NCI-H1417 treated with DMSO at 0.1 percent for 48 hours (cell line): Measurements from ENCODE around the gene RALGPS2.

ENCODE experiments used
- DNase-seq: peaks from one replicate; lab custom pipeline; 2025; lab: John Stamatoyannopoulos, UW

RALGPS2 gene

DNA sequence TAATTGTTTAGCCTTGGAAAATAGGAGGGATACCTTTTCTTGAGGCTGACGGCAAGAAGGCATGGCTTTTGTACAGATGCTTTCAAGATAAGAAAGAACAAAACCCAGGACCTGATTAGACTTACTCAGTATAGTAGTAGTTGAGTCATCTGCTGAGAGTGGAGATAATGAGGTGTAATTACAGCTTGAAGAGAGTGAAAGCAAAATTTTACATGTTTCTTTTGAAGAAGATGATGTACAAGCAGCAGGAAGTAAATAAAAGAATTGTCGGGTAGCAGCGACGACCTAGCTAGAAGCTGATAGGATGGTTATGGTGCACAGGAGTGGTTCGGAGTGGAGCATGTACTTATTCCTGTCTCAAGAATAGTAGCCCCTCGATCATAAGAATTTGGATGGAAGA is 139.3 kb downstream of the RALGPS2 start:
- no peak for DNase-seq

DNA sequence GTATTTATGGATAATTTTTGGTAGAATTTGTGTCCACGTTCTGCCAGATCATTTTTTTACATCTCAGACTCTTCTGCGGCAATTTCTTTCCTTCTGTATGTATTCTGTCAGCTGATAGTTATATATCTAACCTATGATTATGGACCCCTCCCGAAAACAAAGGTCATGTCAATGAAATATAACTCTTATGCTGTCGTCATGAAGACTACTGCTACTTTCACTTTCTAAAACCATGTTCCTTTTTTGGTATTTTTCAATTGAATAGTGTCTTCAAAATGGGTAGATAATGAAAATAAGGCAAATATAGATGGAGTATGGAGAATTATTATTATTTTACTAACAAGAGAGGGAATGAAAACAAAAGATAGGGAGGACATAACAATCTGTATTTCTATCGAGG is 142.6 kb downstream of the RALGPS2 start:
- DNase-seq, result no peak

DNA sequence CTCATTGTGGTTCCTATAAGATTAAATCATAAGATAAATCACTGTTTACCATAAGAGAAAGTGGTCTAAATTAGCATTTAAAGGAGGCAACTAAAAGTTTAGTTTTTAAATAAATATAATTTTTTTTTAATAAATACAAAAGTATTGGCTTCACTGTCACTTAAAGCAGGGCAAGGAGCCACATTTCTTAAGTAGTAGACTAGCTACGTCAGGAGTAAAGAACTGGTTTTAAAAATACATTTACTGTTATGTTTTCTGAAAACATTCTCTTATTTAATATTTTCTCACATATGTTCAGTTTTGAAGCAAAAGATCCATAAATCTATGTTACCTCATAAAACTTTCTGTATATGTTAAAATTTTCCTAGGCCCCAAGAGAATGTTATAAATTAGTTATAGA is 143.7 kb downstream of the RALGPS2 start:
- DNase-seq, result no peak

DNA sequence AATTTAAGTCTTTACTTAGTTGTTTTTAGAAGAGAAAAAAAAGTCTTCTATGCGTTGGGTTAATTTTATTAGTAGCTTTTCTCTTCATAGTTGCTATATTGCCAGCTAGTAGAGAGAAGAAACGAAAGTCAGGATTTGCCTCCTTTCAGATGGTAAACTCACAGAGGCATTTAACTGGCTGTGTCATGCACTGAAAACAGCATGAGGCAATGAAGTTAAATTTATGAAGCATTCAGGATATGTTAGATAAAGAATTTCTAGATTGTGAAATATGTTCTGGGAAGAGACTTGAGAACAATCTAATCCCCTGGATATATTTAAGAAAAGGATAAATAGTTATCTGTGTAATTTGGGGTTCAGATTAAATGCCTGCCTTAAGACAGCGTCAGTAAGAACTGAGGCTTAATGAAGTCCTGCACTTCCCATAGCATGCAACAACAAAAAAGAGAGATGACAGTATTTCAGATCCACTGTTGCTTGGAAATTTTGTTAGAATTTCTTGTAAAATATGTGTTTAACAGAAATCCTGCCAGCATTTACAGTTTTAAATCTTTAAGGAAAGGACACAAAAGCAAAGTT is 144.2 kb downstream of the RALGPS2 start:
- no peak for DNase-seq

DNA sequence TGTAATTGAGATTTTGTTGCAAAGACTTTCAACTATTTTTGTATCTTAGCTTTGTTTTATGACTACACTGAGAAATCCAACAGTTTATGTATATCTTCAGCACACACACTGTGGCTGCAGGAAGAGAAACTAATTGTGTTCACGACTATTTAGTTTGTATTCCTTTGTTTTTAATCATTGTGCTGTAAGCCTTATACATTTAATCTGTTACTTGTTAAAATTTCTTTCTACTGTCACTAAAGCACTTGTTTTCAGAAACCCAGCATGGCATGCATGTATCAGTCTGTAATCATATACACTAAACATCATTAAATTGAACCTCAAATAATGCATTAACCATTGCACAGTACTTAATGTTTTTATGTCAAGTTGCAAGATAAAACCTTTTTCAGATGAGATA is 145.2 kb downstream of the RALGPS2 start:
- DNase-seq, result no peak

DNA sequence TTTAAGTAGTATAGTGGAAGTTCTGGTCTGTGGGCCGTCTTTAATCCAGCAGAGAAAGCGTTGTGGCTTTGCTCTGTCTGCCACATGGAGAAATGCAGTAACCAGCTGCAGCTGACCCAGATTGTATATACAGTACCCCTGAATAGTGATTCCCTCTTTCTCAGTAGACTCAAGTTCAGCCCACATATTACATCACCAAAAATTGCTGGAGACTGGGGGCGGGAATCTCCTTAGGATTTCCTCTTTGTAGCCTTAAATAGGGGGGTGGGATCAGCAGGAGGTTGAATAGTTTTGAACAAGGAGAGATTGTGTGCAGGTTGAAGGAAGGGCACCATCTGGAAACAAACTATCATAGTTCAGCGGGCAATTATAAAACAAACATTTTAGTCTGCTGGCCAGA is 145.9 kb downstream of the RALGPS2 start, which contains the start of gene ANGPTL1:
TSS of gene ANGPTL1 (minus strand) at position 134 of the 400 bp plus-strand sequence. CDS start 5,301 bp downstream, outside the sequence.
- no peak for DNase-seq

DNA sequence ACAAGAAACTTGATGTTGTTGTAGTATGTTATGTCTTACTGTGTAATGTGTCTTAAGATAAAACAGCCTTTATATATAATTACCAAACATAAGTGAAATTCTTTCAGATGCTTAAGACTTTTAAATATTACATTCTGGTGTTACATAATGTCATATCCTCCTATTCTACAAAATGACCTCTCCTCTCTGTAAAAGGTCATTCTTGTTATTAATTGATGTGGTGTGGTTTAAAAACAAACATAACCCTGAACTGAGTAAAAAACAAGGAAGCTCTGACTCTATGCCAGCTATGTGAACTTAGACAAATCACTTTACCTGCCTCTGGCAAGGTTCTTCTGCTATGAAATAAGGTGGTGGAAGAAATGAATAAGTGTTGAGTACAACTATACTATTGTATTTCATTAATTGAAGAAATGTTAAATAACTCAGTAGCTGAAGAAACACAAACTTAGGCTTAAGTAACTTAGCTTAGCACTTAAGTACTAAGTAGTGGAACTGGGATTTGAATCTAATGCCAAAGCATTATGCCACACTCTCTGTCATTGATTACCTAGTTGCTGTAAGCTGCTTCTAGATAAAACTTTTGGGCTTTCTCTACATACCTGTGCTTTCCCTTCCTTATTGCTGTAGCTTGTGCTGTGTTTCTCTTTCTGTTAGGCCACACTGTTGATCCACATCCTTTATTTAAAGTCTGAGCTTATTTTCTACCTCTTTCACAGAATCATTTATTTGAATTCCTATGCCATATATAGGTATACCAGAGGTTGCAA is 146.7 kb downstream of the RALGPS2 start:
- DNase-seq, result no peak

DNA sequence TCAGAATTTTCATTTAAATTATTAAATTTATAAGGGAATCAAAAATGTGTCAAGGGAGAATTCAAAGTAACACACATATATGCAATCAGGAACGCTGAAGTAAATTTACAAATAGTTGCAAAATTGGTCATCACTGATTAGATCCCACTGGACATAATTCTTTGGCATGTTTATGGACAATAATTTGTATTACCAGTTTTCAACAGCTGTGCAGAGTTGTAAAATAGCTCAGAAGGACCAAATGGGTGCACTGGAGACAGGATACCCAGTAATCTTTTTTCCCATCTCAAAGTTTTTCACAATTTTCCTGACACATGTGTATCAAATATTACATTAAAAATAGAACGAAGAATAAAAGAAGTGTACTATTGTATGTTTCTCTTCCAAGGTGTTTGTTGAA is 149.9 kb downstream of the RALGPS2 start:
- DNase-seq, result no peak

DNA sequence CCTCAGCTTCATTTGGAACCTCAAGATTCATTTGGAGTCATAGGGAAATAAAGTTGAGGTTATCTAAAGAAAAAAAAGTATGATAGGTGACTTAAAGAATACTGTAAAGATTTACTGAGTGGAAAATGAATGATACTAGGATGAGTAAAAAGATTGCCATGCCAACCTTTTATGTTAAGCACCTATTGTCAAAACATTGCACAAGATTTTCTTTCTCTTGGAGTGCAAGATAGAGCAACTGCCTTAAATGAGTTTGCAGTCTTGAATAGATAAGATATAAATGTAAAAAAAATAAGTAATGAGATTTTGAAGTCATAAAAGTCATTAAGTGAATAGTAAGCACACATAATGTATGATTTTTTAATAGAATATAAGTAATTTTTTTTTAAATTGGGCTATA is 150.9 kb downstream of the RALGPS2 start:
- DNase-seq, result no peak

DNA sequence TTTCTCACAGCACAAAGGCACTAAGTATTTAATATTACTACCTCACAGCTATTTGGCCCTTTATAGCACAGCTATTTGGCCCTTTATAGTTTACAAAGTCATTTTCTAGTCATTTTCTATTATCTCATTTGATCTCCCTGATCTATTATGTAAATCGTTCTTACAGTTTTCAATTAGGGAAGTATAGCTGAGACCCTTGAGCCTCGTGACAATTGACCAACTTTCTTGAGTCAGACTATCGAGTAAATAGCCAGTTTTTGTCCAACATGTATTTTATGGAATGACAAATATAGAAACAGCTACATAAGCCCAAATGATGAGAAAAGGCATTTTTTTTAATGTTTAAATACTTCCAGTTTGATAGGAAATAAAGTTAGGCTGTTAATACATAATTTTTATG is 152.9 kb downstream of the RALGPS2 start:
- DNase-seq, result no peak

DNA sequence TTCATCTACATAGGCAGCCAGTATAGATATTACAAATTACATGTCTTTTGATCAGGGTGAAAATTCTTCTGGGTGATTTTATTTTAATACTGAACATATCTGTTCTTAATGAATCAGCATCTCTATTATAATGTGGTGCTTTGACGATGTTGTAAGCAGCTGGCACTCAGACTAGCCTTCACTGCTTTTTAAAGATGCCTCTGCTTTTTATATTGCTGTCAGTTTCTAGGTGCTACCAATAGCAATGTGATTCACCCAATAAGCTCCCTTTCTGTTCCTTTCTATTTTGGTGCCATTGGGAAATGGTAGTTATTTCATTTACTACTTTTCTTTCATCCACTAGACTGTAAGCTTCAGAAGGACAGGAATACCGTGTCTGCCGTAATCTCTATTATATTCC is 156.9 kb downstream of the RALGPS2 start:
- no peak for DNase-seq

DNA sequence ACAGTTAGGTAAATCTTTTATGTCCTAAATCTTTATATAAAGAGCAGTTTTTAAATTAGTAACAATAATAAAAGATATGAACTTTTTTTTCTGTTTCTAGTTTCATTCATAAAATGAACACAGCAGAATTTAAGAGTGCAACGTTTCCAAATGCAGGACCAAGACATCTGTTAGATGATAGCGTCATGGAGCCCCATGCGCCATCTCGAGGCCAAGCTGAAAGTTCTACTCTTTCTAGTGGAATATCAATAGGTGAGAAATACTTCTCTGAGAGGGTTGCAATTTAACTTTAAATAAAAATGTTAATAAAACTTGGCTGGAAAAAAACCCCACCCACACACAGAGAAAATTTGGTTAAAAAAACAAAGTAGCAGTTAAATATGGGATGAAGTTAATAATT is 160.8 kb downstream of the RALGPS2 start:
- DNase-seq, result no peak

DNA sequence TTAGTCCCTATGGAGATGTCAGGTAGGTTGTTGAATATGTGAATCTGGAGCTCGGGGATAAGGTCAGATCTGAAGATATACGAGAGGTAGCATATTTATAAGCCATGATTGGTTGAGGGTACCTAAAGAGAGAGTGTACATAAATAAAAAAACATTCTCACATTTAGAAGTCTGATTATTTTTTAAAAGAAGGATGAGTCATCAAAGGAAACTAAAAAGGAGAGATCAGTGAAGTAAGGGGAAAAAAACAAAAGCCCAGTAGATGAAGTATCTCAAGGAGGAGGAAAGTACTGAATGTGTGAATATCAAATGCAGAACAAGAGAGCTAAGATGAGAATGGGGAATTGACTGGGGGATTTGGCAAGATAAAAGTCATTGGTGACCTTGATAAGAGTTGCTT is 161.5 kb downstream of the RALGPS2 start:
- DNase-seq, result no peak

DNA sequence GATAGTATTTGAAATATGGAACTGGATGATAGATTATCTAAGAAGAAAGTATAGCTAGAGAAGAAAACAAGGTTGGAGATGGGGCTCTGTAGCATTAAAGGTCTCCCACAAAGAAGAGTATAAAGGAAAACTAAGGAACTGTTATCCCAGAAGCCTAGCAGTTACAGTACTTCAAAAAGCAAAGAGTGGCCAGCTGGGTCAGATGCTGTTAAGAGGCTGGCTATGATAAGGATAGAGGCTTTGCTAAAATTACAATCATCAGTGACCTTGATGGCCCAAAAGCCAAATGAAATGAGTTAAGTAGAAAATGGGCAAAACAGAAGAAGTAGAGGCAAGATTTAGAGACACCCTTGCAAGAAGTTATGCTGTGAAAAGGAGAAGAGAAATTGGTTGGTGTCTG is 170.9 kb downstream of the RALGPS2 start:
- DNase-seq, result no peak

DNA sequence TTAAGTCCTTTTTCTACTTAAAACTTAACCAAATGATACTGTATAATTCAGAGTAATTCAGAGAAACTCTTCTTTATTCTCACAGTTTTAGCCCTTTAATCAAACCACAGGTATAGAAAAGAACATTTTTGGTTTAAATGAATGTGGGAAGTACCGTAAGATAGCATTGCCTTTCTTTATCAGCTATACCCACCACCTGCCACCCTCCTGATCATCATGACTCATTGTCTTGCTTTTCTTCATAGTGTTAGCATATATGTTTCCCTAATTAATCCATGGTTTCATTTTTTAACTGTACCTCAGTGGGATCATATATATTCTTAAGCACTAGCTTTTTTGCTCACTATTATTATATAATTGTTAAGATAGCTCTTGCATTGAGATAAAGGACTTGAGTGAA is 173.4 kb downstream of the RALGPS2 start:
- no peak for DNase-seq

DNA sequence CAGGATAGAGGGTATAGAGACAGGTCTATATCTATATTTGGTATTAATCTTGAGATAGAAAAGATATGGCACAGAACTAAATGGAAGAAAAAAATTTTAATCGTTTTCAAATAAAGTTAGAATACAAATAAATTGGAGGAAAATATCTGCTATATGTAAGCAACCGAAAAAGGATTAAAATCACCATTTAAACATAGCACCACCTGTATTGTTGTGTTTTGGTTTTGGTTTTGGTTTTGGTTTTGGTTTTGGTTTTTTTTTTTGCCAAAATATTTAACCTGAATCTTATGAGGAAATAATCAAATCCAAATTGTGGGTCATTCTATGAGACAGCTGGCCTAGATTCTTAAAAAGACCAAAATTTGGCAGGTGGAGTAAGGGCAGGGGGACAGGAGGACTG is 174.4 kb downstream of the RALGPS2 start:
- no peak for DNase-seq

DNA sequence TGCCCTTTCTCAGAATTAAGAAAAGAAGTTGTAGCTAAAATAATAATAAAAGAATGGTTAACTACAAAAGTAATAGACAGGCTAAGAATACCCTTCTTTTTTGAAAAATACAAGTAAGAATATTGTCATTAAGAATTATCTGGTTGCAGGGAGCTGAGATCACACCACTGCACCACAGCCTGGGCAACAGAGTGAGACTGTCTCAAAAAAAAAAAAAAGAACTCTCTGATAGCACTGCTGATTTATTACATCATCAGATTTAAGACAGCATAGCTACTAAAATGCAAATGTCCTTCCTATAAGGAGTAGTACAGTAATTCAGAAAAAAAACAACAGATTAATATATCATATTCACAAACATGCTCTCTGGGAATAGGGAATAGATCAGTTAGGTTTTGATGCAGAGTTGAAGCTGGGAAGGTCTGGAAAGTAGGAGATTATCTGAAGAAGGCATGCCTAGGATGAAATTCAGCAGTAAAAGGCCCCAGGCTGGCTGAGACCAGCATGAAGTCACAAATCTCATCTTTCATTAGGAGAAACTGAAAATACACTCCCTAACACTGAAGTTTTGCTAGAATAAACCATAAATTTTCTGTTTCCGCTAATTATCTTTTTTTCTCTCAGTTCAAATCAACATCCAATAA is 176.6 kb downstream of the RALGPS2 start:
- no peak for DNase-seq

DNA sequence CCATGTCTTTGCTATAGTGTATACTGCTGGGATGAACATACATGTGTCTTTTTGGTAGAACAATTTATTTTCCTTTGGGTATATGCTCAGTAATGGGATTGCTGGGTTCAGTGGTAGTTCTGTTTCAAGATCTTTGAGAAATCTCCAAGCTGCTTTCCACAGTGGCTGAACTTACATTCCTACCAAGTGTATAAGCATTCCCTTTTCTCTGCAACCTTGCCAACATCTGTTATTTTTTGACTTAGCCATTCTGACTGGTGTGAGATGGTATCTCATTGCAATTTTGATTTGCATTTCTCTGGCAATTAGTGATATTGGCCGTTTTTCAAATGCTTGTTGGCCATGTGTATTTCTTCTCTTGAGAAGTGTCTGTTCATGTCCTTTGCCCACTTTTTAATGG is 183.3 kb downstream of the RALGPS2 start:
- no peak for DNase-seq

DNA sequence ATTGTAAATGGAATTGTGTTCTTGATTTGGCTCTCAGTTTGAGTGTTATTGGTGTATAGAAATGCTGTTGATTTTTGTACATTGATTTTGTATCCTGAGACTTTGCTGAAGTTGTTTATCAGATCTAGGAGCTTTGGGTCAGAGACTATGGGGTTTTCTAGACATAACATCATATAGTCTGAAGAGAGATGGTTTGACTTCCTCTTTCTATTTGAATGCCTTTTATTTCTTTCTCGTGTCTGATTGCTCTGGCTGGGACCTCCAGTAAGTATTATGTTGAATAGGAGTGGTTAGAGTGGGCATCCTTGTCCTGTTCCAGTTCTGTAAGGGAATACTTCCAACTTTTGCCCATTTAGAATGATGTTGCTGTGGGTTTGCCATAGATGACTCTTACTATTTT is 185.0 kb downstream of the RALGPS2 start:
- DNase-seq, result no peak

DNA sequence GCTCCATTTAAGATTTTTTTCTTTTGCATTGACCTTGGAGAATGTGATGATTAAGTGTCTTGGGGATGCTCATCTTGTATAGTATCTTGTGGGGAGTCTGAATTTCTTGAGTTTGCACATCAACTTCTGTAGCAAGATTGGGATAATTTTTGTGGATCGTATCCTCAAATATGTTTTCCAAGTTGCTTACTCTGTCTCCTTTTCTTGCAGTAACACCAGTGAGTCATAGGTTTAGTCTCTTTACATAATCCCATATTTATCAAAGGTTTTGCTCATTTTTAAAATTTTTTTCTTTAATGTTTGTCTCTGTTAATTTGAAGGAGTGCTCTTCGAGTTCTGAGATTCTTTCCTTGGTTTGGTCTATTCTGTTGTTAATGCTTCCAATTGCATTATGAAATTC is 187.6 kb downstream of the RALGPS2 start:
- no peak for DNase-seq

DNA sequence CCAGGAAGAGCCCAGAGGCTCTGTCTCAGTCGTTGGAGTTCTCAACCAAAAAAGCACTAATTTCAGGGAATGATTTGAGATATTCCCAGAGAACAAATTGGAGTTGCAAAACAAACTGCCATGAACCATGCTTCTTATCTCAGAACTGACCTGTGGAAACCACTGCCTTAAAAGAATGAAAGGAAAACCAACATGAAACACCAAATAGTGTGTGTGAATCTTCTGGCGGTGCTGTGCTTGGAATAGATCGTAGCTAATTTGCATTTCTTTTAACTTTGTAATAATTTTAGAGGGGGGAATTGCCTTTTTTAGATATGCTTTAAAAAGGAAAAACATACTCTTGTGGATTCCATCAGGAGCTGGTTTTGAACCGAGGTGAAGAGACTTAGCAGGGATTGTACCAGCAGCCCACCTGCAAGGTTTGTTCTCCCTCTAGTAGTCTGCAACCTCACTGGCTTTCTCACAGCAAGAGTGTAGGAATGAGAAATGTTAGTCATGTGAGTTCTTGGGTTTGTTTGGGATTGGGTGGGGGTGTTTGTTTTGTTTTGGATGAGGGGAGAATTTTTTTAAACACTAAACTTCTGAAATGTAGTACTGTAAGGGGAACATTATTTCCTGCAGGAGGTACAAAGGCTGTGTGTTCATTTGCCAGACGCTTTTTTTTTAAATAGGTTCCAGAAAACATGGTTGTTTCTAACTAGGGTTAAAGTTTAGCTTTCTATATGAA is 191.6 kb downstream of the RALGPS2 start:
- no peak for DNase-seq

DNA sequence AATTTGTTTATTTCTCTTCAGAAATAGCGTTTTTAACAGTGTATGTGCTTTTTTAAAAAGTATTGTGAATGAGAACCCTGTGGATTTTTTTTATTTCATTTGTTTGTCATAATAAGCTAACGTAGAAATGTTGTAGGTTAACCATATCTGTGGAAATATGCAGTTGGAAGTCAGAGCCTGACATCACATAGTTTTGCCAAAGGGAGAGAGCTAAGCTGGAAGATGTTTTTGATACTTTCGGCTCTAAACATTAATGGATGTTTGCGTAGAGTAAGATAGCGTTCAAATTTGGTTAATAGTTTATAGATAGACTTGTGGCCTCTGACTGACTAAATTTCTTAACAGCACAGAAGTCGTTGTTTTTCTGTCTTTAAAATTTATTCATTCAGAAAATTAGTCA is 193.3 kb downstream of the RALGPS2 start:
- no peak for DNase-seq

DNA sequence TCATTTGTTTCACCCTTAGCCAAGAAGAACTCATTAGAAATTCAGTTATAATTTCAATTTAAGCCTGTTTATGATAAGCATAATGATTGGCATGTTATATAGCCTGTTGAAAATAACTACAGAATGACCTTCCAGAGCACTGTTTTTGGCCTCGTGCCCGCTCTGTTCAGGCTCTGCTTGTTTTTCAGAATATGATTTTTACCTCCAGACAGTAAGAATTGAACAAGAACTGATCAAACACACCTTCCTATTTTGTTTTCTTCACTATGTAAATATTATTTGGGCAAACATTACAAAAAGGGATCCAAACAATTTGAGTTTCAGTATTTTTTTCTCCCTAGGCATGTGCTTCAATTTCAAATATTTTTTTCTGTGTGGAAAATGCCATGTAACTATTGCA is 193.9 kb downstream of the RALGPS2 start:
- DNase-seq, result no peak
